ENCODE data around the gene ST8SIA1.

ST8SIA1 gene

DNA sequence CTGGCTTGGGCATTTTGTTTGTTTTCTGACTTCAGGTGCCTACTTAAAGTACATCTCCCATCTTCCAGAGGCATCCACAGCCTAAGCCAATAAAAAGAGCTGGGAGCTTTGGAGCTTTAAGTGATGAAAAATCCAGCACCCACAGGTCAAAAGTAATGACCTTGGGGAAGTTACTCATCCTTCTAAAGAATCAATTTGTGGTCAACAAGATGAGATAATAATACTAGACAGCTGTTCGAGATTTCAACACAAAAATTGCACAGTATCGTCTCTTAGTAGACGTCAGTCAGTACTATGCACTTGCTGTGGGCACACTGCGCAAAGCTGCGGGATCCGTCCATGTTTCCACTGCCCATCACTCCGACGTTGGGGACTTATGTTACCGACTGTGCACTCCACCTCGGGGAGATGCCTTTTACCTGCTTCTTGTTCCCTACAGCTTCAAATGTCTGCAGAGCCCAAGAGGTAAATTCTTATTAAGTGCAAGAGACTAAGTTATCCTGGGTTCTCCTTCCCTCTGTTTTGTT is 1.3 kb downstream of the ST8SIA1 start:
- in situ Hi-C loops (cut with HindIII; ENCODE audit: low sequenced_read_pairs) = no loop called here

DNA sequence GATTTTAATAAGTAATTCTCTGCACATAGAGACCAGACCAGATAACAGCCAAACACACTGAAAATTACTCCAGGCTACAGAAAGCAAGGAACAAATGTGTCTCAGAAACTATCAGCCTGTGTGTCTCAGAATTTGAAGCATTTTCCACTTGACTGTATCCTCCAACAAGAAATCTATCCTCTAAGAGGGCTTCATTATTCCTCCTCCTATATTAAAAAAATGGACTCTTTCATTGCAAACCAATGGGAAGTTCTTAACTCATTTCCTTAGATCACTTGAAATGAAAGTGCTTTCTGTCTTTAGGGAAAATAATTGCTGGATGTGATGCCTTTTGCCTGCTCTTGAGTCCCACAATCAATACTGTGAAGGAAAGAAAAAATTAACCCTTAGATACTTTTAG is 2.3 kb downstream of the ST8SIA1 start:
- in situ Hi-C loops (cut with HindIII; ENCODE audit: low sequenced_read_pairs) = no loop called here

DNA sequence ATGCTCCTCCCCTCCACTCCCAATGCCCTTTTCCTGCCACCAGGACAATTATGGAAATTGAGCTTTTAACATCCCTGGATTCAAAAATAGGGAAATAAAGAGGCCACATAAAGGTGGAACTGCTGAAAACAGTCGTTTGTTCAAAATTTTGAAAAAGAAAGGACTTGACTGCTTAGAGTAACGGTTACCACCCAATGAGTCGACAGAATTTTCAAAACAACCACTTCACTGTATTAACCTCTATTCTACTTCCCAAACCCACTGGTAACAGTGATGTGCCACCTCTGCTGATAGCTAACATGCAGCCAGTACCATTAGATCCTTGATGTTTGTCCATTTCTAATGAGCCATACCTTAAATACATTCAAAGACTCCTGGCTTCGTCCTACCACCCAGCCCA is 4.9 kb downstream of the ST8SIA1 start:
- in situ Hi-C loops (cut with HindIII; ENCODE audit: low sequenced_read_pairs) = no loop called here

DNA sequence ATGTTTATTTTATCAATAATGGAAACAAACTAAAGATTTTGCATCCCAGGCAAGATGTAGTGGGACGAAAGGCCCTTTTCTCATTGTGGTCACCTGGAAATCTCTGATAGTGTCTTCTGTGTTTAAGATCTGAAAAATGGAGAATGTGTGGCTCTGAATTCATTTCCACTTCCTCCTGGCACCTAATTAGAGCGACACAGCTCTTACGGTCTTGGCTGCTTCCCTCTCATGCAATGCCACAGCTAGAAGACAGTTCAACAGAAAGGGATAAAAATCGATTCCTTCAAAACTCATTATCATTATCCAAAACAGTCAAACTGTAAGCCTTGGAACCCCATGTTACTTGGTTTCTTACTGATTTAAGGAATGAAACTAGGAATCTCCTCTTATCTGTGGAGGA is 9.3 kb downstream of the ST8SIA1 start:
- in situ Hi-C loops (cut with HindIII; ENCODE audit: low sequenced_read_pairs) = no loop called here

GRCh38 chr12:22322091-22322490 is 12.4 kb downstream of the ST8SIA1 start:
- in situ Hi-C loops (cut with HindIII; ENCODE audit: low sequenced_read_pairs) = no loop called here

DNA sequence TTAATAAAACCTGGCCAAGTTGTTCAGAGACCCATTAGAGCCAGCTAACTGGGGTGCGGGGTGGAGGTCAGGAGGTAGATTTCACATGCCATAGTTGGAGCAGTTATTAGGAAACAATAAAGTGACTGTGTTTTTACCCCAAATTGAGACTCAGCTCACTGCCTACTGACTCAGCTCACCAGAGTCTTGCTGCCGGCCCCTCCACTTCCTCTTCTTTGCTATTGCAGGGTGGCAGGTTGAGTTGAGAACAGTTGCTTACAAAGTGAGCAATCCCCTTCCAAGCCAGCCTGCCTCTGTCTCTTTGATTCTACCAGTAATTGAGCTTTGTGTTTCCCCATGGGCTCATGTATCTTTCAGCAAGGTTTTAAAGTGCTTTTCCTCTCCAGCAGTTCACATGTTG is 12.9 kb downstream of the ST8SIA1 start:
- in situ Hi-C loops (cut with HindIII; ENCODE audit: low sequenced_read_pairs) = no loop called here

DNA sequence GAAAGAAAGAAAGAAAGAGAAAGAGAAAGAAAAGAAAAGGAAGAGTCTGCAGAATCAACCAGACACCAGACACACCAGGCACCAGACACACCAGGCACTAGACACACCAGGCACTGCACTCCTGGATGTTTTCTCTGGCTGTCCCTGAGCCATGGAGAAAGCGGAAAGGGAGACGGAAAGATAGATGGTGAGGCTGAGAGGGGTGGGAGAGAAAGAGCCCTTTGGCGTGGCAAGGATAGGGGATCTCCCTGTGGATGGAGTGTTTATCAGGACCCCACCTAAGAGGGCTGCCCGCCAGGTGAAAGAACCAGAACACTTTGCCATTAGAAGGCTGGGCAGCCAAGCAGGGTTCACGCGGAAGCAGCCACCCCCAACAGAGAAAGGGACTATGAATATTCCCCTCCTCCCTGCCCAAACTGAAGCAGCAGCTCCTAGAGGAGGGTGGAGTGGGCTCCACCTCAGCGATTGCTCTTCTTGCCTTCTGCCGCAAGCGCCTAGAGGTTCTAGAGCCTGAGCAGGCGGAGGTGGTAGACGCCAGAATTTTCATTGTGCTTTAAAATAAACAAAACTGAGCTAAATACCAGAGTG is 13.4 kb downstream of the ST8SIA1 start:
- in situ Hi-C loops (cut with HindIII; ENCODE audit: low sequenced_read_pairs) = no loop called here

DNA sequence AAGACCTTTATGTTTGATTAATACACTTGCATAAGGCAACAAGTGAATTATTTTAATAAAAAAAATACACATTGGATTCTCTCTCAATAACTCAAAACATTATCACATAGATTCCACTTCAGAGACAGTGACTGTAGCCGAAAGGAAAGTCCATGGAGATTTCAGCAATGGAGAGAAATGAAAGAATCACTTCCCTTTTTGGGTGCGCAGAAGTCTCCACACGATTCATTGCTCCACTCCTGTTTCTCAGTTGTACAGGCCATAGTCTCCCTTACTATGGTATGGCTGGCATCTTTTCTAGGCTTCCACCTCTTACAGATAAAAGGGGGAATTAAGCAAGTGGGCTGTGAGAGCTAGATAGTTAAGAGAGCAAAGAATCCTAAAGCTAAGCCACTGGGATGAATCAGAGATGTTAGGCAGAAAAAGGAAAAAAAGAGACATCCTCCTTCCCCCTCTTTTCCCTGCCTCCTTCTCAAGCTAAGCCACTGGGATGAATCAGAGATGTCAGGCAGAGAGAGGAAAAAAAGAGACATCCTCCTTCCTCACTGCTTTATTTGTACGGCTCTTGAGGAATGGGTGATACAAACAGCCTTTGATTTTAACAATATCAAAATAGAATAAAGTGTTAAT is 16.3 kb downstream of the ST8SIA1 start:
- in situ Hi-C loops (cut with HindIII; ENCODE audit: low sequenced_read_pairs) = no loop called here

GRCh38 chr12:22313963-22314330 is 20.6 kb downstream of the ST8SIA1 start:
- in situ Hi-C loops (cut with HindIII; ENCODE audit: low sequenced_read_pairs) = no loop called here

DNA sequence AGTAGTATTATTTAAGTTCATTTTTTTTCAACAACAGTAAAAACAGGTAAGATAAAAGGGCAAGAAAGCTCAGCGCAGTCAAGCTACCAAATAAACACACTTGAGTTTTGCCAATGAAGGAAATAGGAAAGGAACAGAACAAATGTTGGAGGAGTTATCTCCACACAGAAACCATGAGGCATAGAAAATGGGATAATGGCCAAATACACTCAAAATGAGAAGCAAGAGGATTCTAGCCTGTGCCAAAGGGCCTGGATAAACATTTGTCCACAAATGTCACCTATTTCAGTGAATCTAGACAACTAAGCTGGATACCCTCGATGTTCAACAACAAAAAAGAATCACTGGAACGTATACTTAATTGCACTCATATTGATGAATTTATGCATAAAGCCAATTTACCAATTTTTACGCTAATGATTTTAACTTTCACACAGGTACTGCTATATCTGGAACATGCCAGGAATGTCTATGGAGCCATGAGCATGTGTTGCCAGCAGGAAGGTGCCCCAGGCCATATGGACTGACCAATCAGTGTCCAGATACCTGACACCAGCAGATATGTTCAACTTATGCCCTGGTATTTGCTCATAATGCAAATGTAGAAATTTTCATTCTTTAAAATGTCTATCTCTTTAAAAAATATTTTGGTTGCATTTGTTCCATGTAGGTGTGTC is 21.1 kb downstream of the ST8SIA1 start:
- in situ Hi-C loops (cut with HindIII; ENCODE audit: low sequenced_read_pairs) = no loop called here

GRCh38 chr12:22312336-22312735 is 22.2 kb downstream of the ST8SIA1 start:
- in situ Hi-C loops (cut with HindIII; ENCODE audit: low sequenced_read_pairs) = no loop called here

- in situ Hi-C loops (cut with HindIII; ENCODE audit: low sequenced_read_pairs) = no loop called here
Measured at GRCh38 chr12:22310709-22311108, 23.8 kb downstream of the ST8SIA1 start.

DNA sequence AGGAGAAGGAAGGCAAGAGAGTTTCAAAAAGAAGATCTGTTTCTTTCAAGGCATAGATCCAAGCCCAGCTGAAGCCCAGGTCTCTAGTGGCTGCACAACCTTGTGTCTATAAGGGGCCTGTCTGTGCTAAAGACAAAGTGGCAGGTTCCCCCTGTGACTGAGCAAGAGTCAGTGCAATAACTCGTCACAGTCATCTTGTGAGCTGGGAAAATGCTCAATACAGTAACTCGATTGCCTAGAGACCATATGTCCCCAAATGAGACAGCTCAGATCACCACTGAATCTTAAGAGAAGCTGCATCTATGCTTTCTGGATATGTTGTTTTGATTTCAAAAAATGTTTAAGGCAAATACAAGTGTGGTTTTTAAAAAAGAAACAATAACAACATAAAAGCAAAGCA is 24.2 kb downstream of the ST8SIA1 start:
- in situ Hi-C loops (cut with HindIII; ENCODE audit: low sequenced_read_pairs) = no loop called here

DNA sequence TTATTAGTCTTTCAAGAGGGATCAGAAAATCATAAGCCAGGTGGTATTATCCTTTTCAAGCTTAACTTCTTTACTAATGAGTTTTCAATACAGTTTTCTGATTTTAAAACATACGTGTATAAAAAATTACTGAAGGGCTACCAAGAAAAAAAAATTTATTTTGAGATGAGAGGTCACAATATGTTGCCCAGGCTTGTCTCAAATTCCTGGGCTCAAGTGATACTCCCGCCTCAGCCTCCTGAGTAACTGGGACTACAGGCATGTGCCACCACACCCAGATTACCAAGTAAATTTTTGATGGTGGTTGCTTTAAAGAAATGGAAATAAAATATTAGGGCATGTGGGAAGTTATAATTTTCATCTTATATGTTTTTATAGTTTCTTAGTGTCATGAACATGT is 26.7 kb downstream of the ST8SIA1 start:
- in situ Hi-C loops (cut with HindIII; ENCODE audit: low sequenced_read_pairs) = no loop called here

- in situ Hi-C loops (cut with HindIII; ENCODE audit: low sequenced_read_pairs) = no loop called here
Measured at GRCh38 chr12:22306311-22306710, 28.2 kb downstream of the ST8SIA1 start.

DNA sequence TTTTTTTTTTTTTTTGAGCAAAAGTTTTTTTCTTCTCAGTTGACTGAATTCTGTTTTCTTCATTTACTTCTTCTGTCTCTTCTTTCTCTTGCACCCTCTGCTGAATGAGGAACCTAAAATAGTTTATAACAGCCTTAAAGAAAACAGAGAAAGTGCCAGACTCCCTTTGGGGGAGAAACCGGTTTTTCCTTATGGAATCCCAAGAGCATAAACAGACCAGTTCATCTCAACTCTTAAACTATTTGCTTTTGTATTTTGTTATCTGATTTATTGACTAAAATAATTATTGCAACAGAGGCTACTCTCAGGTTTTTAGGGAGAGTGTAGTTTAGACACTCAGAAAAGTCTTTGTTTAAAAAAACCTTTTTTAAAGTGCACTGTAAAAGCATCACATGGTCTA is 30.2 kb downstream of the ST8SIA1 start:
- in situ Hi-C loops (cut with HindIII; ENCODE audit: low sequenced_read_pairs) = no loop called here

GRCh38 chr12:22299294-22299912 is 35.1 kb downstream of the ST8SIA1 start:
- in situ Hi-C loops (cut with HindIII; ENCODE audit: low sequenced_read_pairs) = no loop called here

DNA sequence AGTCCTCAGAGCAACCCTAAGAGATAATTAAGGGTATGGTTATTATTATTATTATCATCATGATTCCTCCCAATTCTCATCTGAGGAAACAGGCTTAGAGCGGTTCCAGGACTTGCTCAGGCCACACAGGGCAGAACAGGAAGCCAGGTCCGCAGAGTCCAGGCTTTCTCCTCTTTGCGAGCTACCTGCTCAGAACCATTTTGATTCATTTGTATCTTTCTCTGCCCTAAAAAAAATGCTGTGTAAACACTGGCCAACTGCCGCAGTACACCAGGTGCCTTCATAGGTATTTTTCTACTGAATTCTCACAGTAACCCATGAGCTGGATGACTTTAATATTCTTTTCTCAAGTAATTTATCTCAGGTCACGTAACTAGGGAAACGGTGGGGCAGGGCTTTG is 45.3 kb downstream of the ST8SIA1 start:
- in situ Hi-C loops (cut with HindIII; ENCODE audit: low sequenced_read_pairs) = no loop called here

- in situ Hi-C loops (cut with HindIII; ENCODE audit: low sequenced_read_pairs) = no loop called here
Measured at GRCh38 chr12:22287776-22288621, 46.5 kb downstream of the ST8SIA1 start.

DNA sequence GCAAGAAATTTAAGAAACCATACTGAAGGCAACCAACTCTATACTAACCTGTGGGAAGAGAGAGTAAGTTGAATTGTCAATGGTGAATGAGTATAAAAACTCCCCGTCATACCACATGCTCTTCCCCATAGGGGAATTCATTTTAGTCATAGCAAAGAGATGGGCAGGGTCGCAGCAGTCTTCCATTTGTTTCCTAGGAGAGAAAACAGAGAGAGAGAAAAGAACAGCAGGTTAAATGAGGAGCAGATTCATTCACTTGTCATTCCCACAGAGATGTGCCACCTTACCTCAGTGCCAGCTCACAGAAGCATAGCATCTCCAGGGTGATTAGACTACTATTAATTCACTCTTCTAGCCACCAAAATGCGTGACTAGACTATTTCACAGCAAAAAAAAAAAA is 47.4 kb downstream of the ST8SIA1 start:
- in situ Hi-C loops (cut with HindIII; ENCODE audit: low sequenced_read_pairs) = no loop called here

- in situ Hi-C loops (cut with HindIII; ENCODE audit: low sequenced_read_pairs) = no loop called here
Measured at GRCh38 chr12:22286569-22286968, 47.9 kb downstream of the ST8SIA1 start.
